Measurements from ENCODE around the gene ZFP36.

The ZFP36 gene

DNA sequence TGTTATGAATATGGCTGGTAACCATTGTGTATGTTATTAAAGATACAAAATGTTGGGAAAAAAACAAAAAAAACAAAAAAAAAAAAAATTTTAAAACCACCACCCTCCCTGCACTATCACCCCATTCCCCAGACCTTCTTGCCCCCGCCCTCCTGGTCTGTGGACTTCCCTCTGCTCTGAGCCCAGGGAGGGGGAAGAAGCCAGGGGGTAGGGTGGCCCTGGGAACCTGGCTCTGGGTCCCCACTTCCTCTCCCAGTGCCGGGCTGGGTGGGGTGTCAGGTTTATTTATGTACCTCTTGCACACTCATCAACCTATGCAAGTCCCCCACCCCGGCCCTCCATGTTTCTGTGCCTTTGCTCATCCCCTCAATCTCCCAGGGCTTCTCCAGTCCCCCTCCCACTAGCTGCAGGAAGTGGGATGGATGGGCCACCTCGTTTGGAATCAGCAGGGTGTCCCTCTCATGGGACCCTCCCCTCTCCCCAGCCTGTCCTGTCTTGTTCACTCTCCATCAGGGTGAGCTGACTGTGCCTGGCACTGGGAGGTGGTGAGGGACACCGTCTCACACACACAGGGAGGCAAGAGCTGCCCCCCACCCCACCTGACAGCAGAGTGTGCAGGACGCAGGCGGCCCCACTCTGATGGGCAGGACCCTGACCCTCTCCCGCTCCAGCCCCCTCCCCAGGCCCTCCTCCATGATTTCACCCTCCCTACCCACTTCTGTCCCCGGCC, 21.6 kb upstream of the ZFP36 start:
- DNase-seq (ENCODE audit: low read depth) = no peak

DNA sequence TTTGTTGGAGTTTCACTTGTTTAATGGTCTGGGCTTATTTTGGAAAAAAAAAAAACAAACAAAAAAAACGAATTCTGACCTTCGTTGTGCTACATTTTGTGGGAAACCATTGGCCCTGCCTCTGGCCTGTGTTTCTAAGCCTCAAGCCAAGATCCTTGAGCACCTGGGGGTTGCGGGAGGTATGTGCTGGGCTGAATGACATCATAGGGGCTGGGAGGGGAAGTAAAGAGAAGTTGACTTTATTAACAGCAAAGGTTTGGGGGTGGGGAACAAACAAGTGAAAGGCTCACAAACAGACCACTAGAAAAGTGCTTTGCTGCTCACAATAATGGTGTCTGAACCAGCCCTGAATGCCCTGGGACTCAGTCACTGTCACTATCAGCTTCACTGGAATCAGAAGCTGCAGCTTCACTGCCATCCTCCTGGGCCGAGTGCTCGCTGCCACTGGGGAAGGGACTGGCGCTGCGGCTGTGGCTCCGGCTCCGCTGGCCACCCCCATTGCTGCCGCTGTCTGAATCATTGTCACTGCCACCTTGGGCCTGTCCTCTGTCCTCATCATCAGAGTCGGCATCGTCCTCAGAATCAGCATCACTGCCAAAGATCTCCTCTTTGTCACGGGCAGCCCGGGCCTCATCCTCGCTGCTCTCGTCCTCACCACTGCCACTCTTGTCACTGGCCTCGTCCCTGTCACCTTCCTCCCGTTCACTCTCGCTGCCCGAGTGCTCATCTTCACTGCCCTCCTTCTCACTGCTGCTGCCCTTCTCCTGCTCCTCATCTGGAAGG, 20.8 kb upstream of the ZFP36 start:
- no peak for DNase-seq (ENCODE audit: low read depth)

- no peak for DNase-seq (ENCODE audit: low read depth)
Observed at GRCh38 chr19:39386557-39386956, 20.1 kb upstream of the ZFP36 start.

- DNase-seq (ENCODE audit: low read depth) = no peak
Observed at GRCh38 chr19:39388657-39389056, 18.0 kb upstream of the ZFP36 start.

DNA sequence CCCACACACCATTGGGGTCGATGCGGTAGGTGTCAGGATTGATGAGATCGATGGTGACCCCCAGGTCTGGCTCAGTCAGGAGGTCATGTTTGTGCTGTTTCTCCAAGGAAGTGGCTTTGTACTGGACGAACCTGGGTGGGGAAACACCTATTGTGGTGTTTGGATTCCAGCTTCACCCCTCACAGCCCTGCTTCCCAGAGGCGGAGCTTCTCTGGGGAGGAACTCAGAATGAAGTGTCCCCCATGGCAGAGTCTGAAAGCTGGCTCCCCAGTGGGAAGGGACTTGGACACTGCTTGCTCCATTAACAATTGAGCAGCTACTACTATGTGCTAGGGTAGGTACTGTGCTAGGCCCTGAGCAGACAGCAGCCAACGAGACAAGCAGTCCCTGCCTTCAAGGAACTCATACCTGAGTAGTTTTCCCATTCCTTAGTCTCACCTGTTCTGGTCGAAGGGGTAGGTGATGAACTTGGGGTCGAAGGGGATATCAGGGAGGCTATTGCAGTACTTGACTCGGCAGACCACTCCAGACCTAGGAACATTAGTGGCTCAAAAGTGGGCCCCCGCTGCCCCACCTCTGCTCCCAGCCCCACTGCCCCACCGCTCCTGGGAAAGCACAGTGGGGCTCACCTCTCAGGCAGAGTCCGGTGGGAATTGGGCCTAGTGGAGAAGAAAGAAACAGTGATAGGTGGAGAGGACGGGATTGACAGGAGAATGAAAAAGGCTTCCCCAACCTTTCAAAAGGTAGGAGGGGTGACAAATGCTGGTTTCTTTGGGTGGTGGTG, 16.8 kb upstream of the ZFP36 start:
- no peak for DNase-seq (ENCODE audit: low read depth)

DNA sequence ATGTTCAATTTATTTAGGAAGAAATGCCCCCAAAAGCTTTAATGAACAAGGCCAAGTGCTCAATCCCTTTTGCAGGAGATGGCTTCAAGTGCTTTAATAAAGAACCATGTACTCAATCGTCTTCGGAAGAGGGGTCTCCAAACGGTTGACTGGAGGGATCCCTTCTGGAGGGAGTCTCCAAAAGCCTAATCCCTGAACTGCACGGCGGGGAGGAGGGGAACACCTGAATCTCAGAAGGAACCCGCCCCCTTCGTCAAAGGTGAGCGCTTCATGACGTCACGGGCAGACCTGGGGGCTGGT, 16.2 kb upstream of the ZFP36 start:
- DNase-seq (ENCODE audit: low read depth) = no peak

- DNase-seq (ENCODE audit: low read depth) = peak; percentile 99
Observed at GRCh38 chr19:39390751-39391437, 15.8 kb upstream of the ZFP36 start, which contains the start of the genes MED29 and PAF1. MED29 (plus strand) TSS chr19:39391378; CDS start chr19:39391423, 45 bp downstream. PAF1 (minus strand) TSS chr19:39391106; CDS start chr19:39390864, 242 bp downstream.

- DNase-seq (ENCODE audit: low read depth) = peak; percentile 80
Observed at GRCh38 chr19:39397360-39398296, 9.0 kb upstream of the ZFP36 start.

GRCh38 chr19:39398297-39398864, 8.3 kb upstream of the ZFP36 start:
- peak; percentile 85 for DNase-seq (ENCODE audit: low read depth)

GRCh38 chr19:39399668-39400050, 7.0 kb upstream of the ZFP36 start:
- DNase-seq (ENCODE audit: low read depth) = no peak

GRCh38 chr19:39400061-39400460, 6.6 kb upstream of the ZFP36 start:
- DNase-seq (ENCODE audit: low read depth) = no peak

DNA sequence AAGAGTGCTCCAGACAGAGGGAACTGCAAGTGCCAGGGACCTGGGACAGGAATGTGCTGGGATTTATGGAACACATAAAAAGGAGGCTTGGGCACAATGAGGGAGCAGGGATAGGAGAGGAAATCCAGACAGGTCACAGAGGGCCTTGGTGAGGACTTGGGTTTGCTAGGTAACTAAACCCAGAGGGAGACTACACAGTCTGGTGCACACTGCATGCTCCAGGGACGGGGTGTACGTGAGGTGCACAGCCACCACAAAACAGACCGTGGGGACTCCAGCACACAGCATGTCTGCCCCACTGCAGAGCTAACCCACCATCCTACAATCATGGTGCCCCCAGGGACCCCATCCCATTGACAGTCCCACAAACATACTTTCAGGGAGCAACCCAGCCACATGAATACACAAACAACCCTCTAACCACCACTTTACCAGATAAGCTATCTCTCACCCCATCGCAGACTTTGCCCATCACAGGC, 5.5 kb upstream of the ZFP36 start:
- DNase-seq (ENCODE audit: low read depth) = no peak

- peak; percentile 53 for DNase-seq (ENCODE audit: low read depth)
Observed at GRCh38 chr19:39401549-39402345, 4.9 kb upstream of the ZFP36 start.

DNA sequence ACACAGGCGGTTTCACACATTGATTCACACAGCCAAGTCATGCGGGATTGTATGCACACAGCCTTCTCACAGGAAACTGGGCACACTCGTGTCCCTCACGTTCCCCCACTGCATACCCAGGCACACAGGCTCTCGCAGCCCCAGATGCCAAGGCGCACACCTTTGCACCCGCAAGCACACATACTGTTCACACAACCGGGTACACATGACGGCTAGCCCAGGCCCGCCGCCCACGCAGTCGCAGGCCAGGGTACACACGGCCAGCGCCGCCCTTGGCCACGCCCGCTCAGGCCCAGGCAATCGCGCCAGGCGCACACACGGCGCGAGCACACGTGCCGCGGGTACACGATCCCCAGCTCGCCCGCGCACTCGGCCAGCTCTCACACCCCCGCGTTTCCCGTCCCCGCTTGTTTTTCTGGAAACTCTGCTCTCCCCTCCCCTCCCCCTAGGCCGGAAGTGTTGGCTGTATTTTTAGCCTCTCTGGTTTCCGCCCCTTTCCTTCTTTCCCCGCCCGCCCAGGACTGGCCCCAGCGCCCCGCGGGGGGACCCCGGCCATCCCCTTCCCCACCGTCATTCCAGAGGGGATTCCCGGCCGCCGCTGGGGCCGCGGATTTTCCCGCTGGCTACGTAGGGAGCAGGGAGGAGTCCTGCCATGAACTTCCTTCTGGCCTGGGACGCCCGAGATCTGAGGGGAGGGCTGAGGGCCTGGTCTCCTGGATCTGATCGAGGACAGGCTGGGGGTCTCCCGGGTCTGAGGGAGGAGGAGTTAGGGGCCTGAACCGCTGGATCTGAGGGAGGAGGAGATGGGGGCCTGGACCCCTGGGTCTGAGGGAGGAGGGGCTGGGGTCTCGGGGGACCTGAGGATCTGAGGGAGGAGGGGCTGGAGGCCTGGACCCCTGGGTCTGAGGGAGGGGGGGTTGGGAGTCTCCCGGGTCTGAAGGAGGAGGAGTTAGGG, 4.0 kb upstream of the ZFP36 start:
- DNase-seq (ENCODE audit: low read depth) = peak; percentile 92

GRCh38 chr19:39403331-39404312, 3.0 kb upstream of the ZFP36 start:
- peak; percentile 100 for DNase-seq (ENCODE audit: low read depth)

- no peak for DNase-seq (ENCODE audit: low read depth)
Observed at GRCh38 chr19:39405261-39405957, 1.2 kb upstream of the ZFP36 start.

Data from fibroblast of gingiva (primary cell).